ENCODE results near the gene THBS4.
A peak's percentile ranks its signal among the peaks of the same experiment; 100 is the strongest.

The THBS4 gene

GRCh38 chr5:80034962-80035821 lies at the start of gene THBS4:
THBS4 (plus strand) TSS chr5:80035348; CDS start chr5:80035538, 190 bp downstream.
- DNase-seq, result no peak

DNA sequence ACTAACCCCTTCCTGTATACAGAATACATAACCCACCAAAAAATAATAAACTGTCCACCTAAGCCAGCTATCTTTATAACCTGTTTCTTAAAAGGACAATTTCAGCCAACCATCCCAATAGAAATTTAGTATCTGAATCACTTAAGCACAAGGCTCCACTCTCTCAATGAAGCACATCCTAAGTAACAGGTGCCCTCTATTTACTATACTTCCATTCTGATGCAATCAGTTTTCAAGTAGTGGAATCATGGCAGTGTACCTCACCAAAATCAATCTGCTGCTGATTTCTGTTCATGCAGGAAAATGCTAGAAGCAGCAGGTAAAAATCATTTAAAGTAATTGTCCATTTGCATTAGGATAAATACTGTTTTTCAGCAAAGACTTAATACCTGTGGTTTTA lies 48.9 kb upstream of the THBS4 start:
- DNase-seq, result no peak

- no peak for DNase-seq
Measured at GRCh38 chr5:79990205-79990597, 44.9 kb upstream of the THBS4 start.

- DNase-seq, result peak; percentile 84
Measured at GRCh38 chr5:79990598-79991507, 44.3 kb upstream of the THBS4 start, which contains the start of gene MTX3. MTX3 (minus strand) TSS chr5:79991262; CDS start chr5:79991238, 24 bp downstream.

- DNase-seq, result no peak
Measured at GRCh38 chr5:79992891-79993657, 42.1 kb upstream of the THBS4 start.

DNA sequence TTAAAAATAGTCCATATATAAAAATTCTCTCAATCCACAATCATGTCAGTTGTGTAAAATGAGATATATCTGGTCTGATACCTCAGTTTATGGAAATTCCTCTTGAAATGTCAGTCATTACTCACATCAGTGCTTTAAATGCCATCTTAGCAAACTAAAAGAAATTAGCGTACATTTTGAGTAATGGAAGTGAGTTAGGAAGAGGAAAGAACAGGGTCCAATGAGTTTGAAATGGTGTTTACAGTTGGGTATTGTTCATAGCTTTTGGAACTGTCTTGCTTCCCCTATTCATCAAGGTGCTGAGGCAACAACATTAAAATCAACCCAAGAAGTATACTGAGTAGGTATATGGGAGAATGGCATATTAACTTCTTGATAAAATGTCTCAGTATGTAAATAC lies 35.4 kb upstream of the THBS4 start:
- no peak for DNase-seq

DNA sequence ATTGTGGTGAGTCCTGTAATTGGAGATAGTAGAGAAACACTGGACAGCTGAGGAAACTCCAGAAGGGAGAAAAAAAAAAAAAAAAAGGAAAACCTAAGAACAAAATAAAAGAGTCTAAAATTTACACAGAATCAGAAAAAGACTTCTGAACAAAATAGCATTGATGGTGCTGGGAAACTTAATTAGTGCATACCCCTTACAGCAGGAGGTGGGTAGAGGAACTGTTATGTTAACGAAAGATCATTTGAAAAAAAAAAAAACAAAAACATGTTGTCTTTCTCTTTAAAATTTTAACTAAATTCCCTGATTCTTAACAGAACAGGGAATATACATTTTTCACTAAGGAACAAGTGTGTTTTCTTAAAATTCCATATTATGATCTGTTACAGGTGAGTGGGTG lies 32.5 kb upstream of the THBS4 start:
- no peak for DNase-seq

- no peak for DNase-seq
Measured at GRCh38 chr5:80008995-80009765, 26.0 kb upstream of the THBS4 start.

GRCh38 chr5:80010754-80011392 lies 24.3 kb upstream of the THBS4 start:
- DNase-seq, result peak; percentile 56

DNA sequence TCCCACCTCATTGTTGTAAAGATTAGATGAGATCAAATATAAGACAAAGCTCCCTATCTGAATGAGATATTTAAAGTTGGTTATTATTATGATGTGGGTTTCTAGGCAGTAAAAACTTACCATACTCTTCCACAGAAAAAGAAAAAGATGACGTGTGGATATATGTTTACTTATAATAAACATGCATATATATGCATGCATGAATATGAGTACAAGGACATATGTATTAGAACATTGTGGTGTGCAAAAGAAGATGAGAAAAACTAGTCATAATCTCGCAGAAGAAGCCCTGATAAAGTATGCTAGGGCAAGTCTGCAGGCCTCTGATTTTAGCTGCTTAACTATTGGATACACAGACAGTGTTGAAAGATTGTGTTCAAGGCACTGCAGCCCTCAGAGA lies 10.1 kb upstream of the THBS4 start:
- no peak for DNase-seq

DNA sequence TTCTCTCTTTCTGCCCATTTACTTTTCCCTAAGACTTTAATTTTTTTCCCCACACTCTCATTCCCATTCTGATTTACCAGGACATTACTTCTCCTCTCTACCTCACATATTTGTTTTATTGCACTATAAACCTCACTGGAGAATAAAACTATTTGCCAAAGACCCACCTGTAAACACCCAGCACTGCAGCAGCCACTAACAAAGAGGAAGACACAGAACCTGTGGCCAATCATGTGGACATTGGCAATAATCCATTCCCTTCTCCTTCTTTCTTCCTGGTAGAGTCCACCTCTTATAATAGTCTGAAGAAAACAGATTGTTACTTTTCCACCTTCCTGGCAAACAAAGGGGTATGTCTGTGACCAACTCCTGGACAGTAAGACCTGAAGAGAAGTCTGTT lies 8.3 kb upstream of the THBS4 start:
- DNase-seq, result no peak

DNA sequence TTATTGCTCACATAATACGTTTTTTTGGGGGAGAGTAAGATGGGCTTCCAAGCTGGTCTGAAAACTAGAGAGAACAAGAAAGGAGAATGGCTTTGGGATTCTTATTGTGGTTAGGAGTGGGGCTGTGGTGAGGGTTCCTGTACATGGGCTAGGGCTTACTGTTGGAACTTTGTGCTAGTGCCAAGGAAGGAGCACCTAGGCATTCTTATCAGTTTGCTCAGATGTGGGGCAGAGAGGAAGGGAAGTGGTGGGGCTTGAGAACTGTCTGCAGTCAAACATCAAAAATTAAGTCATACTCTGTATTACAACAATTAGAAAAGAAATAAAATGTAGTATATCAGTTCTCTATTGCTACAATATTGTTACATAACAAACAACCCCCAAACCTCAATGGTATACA lies 4.0 kb upstream of the THBS4 start:
- DNase-seq, result no peak

- no peak for DNase-seq
Measured at GRCh38 chr5:80033513-80033912, 1.6 kb upstream of the THBS4 start.

GRCh38 chr5:80034559-80034958 lies 589 bp upstream of the THBS4 start:
- DNase-seq, result no peak

DNA sequence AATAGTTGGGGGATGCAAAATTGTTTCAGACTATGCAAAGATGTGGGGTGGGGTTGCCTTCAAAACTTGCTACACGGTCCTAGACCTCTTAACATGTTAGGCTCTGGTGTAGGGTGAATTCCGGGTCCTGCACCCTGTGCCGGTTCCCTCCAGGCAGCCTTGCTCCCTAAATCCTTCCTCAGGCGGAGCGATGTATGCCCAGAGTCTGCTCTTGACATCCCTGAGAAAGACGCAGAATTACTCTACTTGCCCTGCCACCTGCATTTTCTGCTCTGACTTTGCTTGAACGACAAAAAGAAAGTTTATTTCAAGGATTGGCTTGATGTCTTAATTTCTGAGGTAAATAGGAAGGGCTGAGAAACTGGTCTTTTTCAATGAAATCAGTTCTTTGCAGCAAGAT lies 691 bp downstream of the THBS4 start:
- DNase-seq, result no peak

- DNase-seq, result no peak
Measured at GRCh38 chr5:80036615-80037014, 1.5 kb downstream of the THBS4 start.

DNA sequence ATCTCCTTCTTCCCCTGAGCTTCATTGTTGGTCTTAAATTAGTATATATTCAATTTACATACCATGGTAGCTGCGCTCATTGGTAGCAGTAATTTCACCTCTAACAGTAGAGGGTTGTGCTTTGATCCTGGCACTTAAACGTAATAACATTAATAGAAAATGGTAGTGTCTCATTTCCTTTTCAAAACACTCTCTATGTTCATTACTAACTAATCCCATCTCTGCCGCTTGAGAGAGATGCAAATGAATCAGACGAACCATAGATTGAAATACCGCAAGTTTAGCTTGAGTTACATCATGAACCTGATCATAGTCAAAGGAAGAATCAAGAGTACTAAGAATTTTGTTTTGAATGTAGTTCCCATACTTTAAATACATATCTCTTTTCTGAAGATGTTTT lies 2.2 kb downstream of the THBS4 start:
- DNase-seq, result no peak

- DNase-seq, result no peak
Measured at GRCh38 chr5:80039650-80040049, 4.5 kb downstream of the THBS4 start.

GRCh38 chr5:80041527-80041926 lies 6.4 kb downstream of the THBS4 start:
- DNase-seq, result no peak

GRCh38 chr5:80042330-80042729 lies 7.2 kb downstream of the THBS4 start:
- no peak for DNase-seq

GRCh38 chr5:80043187-80043586 lies 8.0 kb downstream of the THBS4 start:
- DNase-seq, result no peak

Measured in NCI-H1694 (cell line).